Measurements from ENCODE around the gene PAK4.
"Not testable (repeated sequence)": the region's sequence is repeated elsewhere in the genome, so short reads cannot be mapped to it uniquely, and the experiment has no call there.

The PAK4 gene

GRCh38 chr19:39139305-39139874 is 13.8 kb downstream of the PAK4 start:
- TF ChIP-seq CTCF (IDR thresholded peaks at IDR 0.05; ENCODE audit: borderline replicate concordance, insufficient read depth, low read depth, low read length), result no peak
- H3K4me3 ChIP-seq (ENCODE audit: low read depth, low read length), result no peak overlapping the region

GRCh38 chr19:39139971-39140453 is 14.4 kb downstream of the PAK4 start:
- no peak for TF ChIP-seq CTCF (IDR thresholded peaks at IDR 0.05; ENCODE audit: borderline replicate concordance, insufficient read depth, low read depth, low read length)
- no peak overlapping the region for H3K4me3 ChIP-seq (ENCODE audit: low read depth, low read length)

GRCh38 chr19:39140594-39140993 is 15.0 kb downstream of the PAK4 start:
- TF ChIP-seq CTCF (IDR thresholded peaks at IDR 0.05; ENCODE audit: borderline replicate concordance, insufficient read depth, low read depth, low read length), result no peak
- no peak overlapping the region for H3K4me3 ChIP-seq (ENCODE audit: low read depth, low read length)

- H3K4me3 ChIP-seq (ENCODE audit: low read depth, low read length), result no peak overlapping the region
- TF ChIP-seq CTCF (IDR thresholded peaks at IDR 0.05; ENCODE audit: borderline replicate concordance, insufficient read depth, low read depth, low read length), result no peak
Measured at GRCh38 chr19:39141929-39142328, 16.3 kb downstream of the PAK4 start.

GRCh38 chr19:39142630-39143029 is 17.0 kb downstream of the PAK4 start:
- TF ChIP-seq CTCF (IDR thresholded peaks at IDR 0.05; ENCODE audit: borderline replicate concordance, insufficient read depth, low read depth, low read length), result no peak
- H3K4me3 ChIP-seq (ENCODE audit: low read depth, low read length), result no peak overlapping the region

GRCh38 chr19:39143757-39144289 is 18.2 kb downstream of the PAK4 start:
- H3K4me3 ChIP-seq (ENCODE audit: low read depth, low read length), result not testable (repeated sequence)

GRCh38 chr19:39144290-39145071 is 18.9 kb downstream of the PAK4 start:
- TF ChIP-seq CTCF (IDR thresholded peaks at IDR 0.05; ENCODE audit: borderline replicate concordance, insufficient read depth, low read depth, low read length), result no peak
- H3K4me3 ChIP-seq (ENCODE audit: low read depth, low read length), result no peak overlapping the region
